Fibroblast of lung (primary cell): ENCODE measurements around the gene KRTAP10-5.

Experiments used
- CTCF ChIP-seq, 2 donors: IDR thresholded peaks in 1 of 2; conservative IDR thresholded peaks in 1 of 2; 1 replicate in 1 of 2; 2 replicates in 1 of 2; pipeline ENCODE4 v1.5.1; 2011 to 2012; ENCODE audit warnings: low read length in 2 of 2, control low read depth in 1 of 2, inconsistent platforms in 1 of 2, low read depth in 1 of 2, mild to moderate bottlenecking in 1 of 2
- EZH2 ChIP-seq: IDR thresholded peaks from 2 replicates; pipeline ENCODE4 v1.5.1; 2012; ENCODE audit warnings: low read length, control low read depth, mild to moderate bottlenecking; ENCODE audit errors: missing control alignments

DNA sequence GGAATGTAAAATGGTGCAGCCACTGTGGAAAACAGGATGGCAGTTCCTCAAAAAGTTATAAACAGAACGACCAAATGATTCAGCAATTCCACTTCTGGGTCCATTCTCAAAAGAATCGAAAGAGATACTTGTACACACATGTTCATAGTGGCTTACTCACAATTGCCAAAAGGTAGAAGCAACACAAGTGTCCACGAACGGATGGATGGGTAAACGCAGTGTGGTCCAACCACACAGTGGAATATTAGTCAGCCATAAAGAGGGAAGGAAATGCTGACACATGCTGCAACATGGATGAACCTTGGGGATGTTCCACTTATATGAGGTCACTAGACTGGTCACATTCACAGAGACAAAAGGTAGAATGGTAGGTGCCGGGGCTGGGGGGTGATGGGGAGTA, 45.7 kb downstream of the KRTAP10-5 start:
- TF ChIP-seq CTCF (conservative IDR thresholded peaks at IDR 0.05 in 1 of 2, IDR thresholded peaks at IDR 0.05 in 1 of 2; ENCODE audit: low read depth in 1 of 2, low read length in 2 of 2) (no peak), EZH2 (no peak)
